Large intestine (tissue), 3 donors: ENCODE data around the gene ARMH4. TPM values are rescaled to one million over a fixed set of nuclear protein-coding genes. Genes with fewer than 3 reads are reported as not detected.

Experiments
- DNase-seq, 2 donors: peaks; one replicate each; pipeline versions ENCODE4 v3.0.0 to v3.0.0-alpha.2; 2013
- H3K27ac ChIP-seq: one replicate; pipeline ENCODE4 v1.5.1; 2013; ENCODE audit warnings: low read length
- H3K27me3 ChIP-seq: 2 replicates; pipeline ENCODE4 v1.6.1; 2013; ENCODE audit warnings: low read length; ENCODE audit not compliant: control insufficient read depth, insufficient read depth
- H3K36me3 ChIP-seq: 2 replicates; pipeline ENCODE4 v1.6.1; 2013; ENCODE audit warnings: low read length; ENCODE audit not compliant: control insufficient read depth, insufficient read depth
- H3K4me1 ChIP-seq: one replicate; pipeline ENCODE4 v1.6.1; 2013; ENCODE audit warnings: low read length; ENCODE audit not compliant: control insufficient read depth, insufficient read depth
- H3K4me3 ChIP-seq: one replicate; pipeline ENCODE4 v1.5.1; 2013; ENCODE audit warnings: low read length
- H3K9me3 ChIP-seq: one replicate; pipeline ENCODE4 v1.6.1; 2013; ENCODE audit warnings: mild to moderate bottlenecking, low read depth, low read length, moderate library complexity; ENCODE audit not compliant: control insufficient read depth
- WGBS: methylation state at CpG from one replicate; pipeline ENCODE4 v1.1.5; 2013; ENCODE audit warnings: low lambda C conversion rate; ENCODE audit not compliant: insufficient coverage; 5-methylcytosine and 5-hydroxymethylcytosine counted together
- polyA plus RNA-seq: library from polyadenylated mRNA; unstranded; fragments of 120-200 nt; gene quantifications from one replicate; pipeline ENCODE4 v1.2.1, GENCODE V29; 2013

Gene ARMH4
- polyA plus RNA-seq, 1 donor: 3.8 TPM

GRCh38 chr14:57974896-57975295 lies 177.1 kb downstream of the ARMH4 start:
- Histone ChIP-seq H3K36me3 (no peaks in the 10 kb centered on the region), H3K9me3 (no peaks in the 10 kb centered on the region), H3K27ac (no peak overlapping the region), H3K4me1 (no peaks in the 10 kb centered on the region), H3K27me3 (no peaks in the 10 kb centered on the region), H3K4me3 (no peak overlapping the region)
- no peak for DNase-seq
- no CpG with 5 or more reads among the region's 1 CpG for WGBS

- Histone ChIP-seq H3K36me3 (no peaks in the 10 kb centered on the region), H3K27me3 (no peaks in the 10 kb centered on the region), H3K4me1 (no peaks in the 10 kb centered on the region), H3K27ac (no peak overlapping the region), H3K4me3 (no peak overlapping the region), H3K9me3 (no peaks in the 10 kb centered on the region)
- no CpG with 5 or more reads among the region's 3 CpGs for WGBS
- no peak for DNase-seq
These were observed 181.4 kb downstream of the ARMH4 start for GRCh38 chr14:57970594-57970993.

GRCh38 chr14:57970175-57970574 lies 181.8 kb downstream of the ARMH4 start:
- H3K9me3 ChIP-seq: no peaks in the 10 kb centered on the region
- WGBS: no CpG with 5 or more reads among the region's 2 CpGs

GRCh38 chr14:57963071-57963470 lies 188.9 kb downstream of the ARMH4 start:
- WGBS: no CpG with 5 or more reads among the region's 2 CpGs
- Histone ChIP-seq H3K36me3 (no peaks in the 10 kb centered on the region), H3K9me3 (no peaks in the 10 kb centered on the region), H3K27ac (no peak overlapping the region), H3K4me3 (no peak overlapping the region), H3K4me1 (no peaks in the 10 kb centered on the region), H3K27me3 (no peaks in the 10 kb centered on the region)
- no peak for DNase-seq

More at GRCh38 chr14:57970175-57970574, 181.8 kb downstream of the ARMH4 start:
- Histone ChIP-seq H3K4me3 (no peak overlapping the region), H3K27ac (no peak overlapping the region), H3K27me3 (no peaks in the 10 kb centered on the region), H3K4me1 (no peaks in the 10 kb centered on the region), H3K36me3 (no peaks in the 10 kb centered on the region)
- DNase-seq: no peak

- Histone ChIP-seq H3K4me1 (no peaks in the 10 kb centered on the region), H3K9me3 (no peaks in the 10 kb centered on the region), H3K36me3 (no peaks in the 10 kb centered on the region), H3K27ac (no peak overlapping the region), H3K4me3 (no peak overlapping the region), H3K27me3 (no peaks in the 10 kb centered on the region)
- no CpG with 5 or more reads among the region's 12 CpGs for WGBS
- DNase-seq: no peak
These were observed 189.5 kb downstream of the ARMH4 start for GRCh38 chr14:57962325-57963035.

GRCh38 chr14:57961786-57962060 lies 190.3 kb downstream of the ARMH4 start:
- H3K27me3 ChIP-seq: no peaks in the 10 kb centered on the region
- no peaks in the 10 kb centered on the region for H3K4me1 ChIP-seq
- no peaks in the 10 kb centered on the region for H3K9me3 ChIP-seq
- no peak overlapping the region for H3K27ac ChIP-seq
- no CpG with 5 or more reads among the region's 2 CpGs for WGBS
- no peaks in the 10 kb centered on the region for H3K36me3 ChIP-seq
- H3K4me3 ChIP-seq: no peak overlapping the region
- no peak for DNase-seq

- no peak for DNase-seq
- H3K4me3 ChIP-seq: no peak overlapping the region
- no peaks in the 10 kb centered on the region for H3K27me3 ChIP-seq
- H3K4me1 ChIP-seq: no peaks in the 10 kb centered on the region
- no peaks in the 10 kb centered on the region for H3K9me3 ChIP-seq
- WGBS: 83% methylated on average over 1 of the region's 16 CpGs
- H3K36me3 ChIP-seq: no peaks in the 10 kb centered on the region
- no peak overlapping the region for H3K27ac ChIP-seq
These were observed 190.8 kb downstream of the ARMH4 start for GRCh38 chr14:57960946-57961785.

GRCh38 chr14:57957441-57957840 lies 194.6 kb downstream of the ARMH4 start:
- WGBS: 80% methylated on average over 1 of the region's 2 CpGs
- DNase-seq: no peak
- no peaks in the 10 kb centered on the region for H3K36me3 ChIP-seq
- no peaks in the 10 kb centered on the region for H3K27me3 ChIP-seq
- no peaks in the 10 kb centered on the region for H3K4me1 ChIP-seq
- H3K9me3 ChIP-seq: no peaks in the 10 kb centered on the region
- no peak overlapping the region for H3K4me3 ChIP-seq
- no peak overlapping the region for H3K27ac ChIP-seq

Other genes starting within 250 kb of the ARMH4 start
- 68.1 TPM for gene ACTR10, start 47.9 kb upstream of the ARMH4 start, polyA plus RNA-seq
- 151 TPM for gene PSMA3, start 92.6 kb upstream of the ARMH4 start, polyA plus RNA-seq
- 19.4 TPM for gene ARID4A, start 146.3 kb upstream of the ARMH4 start, polyA plus RNA-seq
- gene TOMM20L, start 243.7 kb upstream of the ARMH4 start, polyA plus RNA-seq: 0.24 TPM